Activated CD8-positive, alpha-beta memory T cell treated with anti-CD3 and anti-CD28 coated beads for 36 hours (primary cell): ENCODE measurements around the gene ZNF687. TPM values are rescaled to one million over a fixed set of nuclear protein-coding genes. Genes with fewer than 3 reads are reported as not detected.

Experiments
- CTCF ChIA-PET: fragments of 350-600 bp; sonication (Branson Sonifier 250); formaldehyde crosslinking; loops from one replicate; lab custom pipeline; 2021; ENCODE audit warnings: antibody characterized with exemption; lab: Charles Lee
- POLR2A ChIA-PET: fragments of 350-600 bp; sonication (Branson Sonifier 250); formaldehyde crosslinking; loops from one replicate; lab custom pipeline; 2021; ENCODE audit warnings: antibody characterized with exemption; lab: Charles Lee
- total RNA-seq, 2 experiments: library from RNA; stranded (reverse); gene quantifications; one replicate each; pipeline ENCODE4 v1.2.3, GENCODE V29; 2021

Gene ZNF687
- total RNA-seq, 2 experiments from 2014 or later, result 21.6 to 22.2 TPM

- CTCF ChIA-PET, result interaction anchor here (0.8 to 3.5 kb wide), 4 partner anchors 14 to 73 kb away, joined by 3 to 16 read pairs (median 4); no protein-coding TSS in a partner anchor
- POLR2A ChIA-PET, result interaction anchor here (2.0 to 2.6 kb wide), 2 partner anchors 14 to 44 kb away, joined by 4 to 23 read pairs; partner anchors contain the start of gene ZNF687
These were observed 43.7 kb downstream of the ZNF687 start for GRCh38 chr1:151325646-151326429.

GRCh38 chr1:151326619-151327222, 44.6 kb downstream of the ZNF687 start:
- ChIA-PET CTCF (interaction anchor here (0.7 to 3.5 kb wide), 5 partner anchors 14 to 45 kb away, joined by 3 to 16 read pairs (median 6); no protein-coding TSS in a partner anchor), POLR2A (interaction anchor here (1.1 to 2.6 kb wide), 4 partner anchors 13 to 43 kb away, joined by 5 to 23 read pairs (median 7); no protein-coding TSS in a partner anchor)

DNA sequence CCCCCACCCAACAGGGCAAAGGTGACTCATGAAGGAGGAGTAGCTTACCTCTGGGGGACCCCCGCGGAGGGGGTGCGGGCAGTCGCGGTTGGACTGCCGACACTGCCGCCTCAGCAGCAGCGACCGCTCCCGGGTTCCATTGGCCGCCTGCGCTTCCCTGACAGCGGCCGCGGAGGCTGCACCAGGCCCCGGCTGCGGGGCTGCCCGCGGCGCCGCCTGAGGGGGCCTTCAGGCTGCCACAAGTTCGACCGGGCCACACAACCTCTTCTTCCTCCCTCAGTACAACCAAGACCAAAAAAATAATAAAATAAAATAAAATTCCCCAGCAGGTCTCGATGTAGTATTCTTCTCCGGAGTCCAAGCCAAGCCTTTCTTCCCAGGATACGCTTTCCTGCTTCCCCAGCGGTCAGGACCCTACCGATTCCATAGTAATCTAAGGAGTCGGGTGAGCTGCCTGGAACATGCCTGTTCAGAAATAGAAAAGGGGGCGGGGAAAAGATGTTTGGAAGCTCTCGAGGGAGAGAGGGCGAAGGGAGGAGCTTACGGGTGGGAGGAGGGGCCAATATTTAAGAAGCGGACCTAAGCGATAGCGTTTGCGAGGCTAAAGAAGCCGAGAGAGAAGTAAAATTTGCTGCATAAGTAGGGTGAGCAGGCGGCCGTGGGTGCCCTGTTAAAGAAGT, 45.3 kb downstream of the ZNF687 start, which contains the start of gene PI4KB:
Gene PI4KB, minus strand, starts transcription at position 194 of the 680 bp plus-strand sequence. CDS start 10,935 bp downstream, outside the sequence.
- ChIA-PET POLR2A (interaction anchor here (0.5 to 2.6 kb wide), 5 partner anchors 13 to 149 kb away, joined by 3 to 23 read pairs (median 6); no protein-coding TSS in a partner anchor), CTCF (interaction anchor here (0.7 to 3.8 kb wide), 6 partner anchors 13 to 46 kb away, joined by 3 to 32 read pairs (median 6); no protein-coding TSS in a partner anchor)

DNA sequence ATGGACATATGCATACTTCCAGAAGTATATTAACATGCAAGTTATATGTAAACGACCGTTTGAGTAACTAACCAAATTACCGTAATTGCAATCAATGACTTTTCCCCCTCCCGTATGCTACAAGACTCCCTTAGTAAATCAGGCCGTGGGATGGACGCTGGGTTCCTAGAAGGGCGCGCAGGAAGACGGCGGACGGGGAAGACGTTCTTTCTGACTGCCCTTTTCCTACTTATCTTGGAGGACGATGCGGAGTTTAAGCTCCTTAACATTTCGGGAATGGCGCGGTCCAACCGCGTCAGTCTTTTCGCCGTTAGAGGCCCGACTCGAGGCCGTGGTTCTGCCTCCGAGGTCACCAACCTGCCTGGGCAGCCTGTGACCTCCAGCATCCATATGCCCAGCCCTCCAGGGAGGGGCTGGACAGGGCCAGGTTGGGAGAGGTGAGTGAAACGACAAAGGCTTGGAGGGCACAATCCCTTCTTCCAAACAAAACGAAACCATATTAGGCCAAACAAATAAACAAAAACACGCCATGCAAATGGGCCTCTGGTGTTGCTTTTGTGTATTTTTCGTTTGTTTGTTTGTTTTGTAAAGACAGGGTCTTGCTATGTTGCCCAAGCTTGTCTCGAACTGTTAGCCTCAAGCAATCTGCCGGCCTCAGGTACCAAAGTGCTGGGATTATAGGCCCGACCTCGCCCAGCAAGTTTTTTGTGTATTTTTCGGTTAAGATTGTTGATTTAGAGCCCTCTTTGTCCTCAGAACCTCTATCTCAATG, 46.0 kb downstream of the ZNF687 start:
- ChIA-PET POLR2A (interaction anchor here (1.4 to 2.6 kb wide), 3 partner anchors 12 to 16 kb away, joined by 6 to 23 read pairs (median 8); no protein-coding TSS in a partner anchor), CTCF (interaction anchor here (2.0 to 3.8 kb wide), 3 partner anchors 13 to 47 kb away, joined by 6 to 32 read pairs (median 16); no protein-coding TSS in a partner anchor)

GRCh38 chr1:151334822-151335221, 52.7 kb downstream of the ZNF687 start:
- ChIA-PET POLR2A (no interaction called here), CTCF (no interaction called here)

DNA sequence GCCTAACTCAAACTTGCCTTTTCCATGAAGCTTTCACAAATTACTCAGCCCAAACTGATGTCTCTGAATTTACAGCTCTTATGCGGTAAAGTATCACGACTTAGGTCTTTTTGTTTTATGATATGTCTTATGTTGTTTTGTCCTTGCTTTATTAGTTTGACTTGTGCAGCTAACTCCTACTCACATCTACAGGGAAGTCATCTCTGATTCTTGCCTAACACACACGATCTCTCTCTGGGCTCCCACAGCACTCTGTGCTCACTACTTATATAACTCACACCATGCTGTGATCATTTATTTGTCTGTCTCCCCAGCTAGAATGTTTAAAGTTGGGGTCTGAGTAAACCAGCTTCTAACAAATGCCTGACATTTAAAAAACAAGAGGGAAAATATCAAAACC, 54.5 kb downstream of the ZNF687 start:
- POLR2A ChIA-PET, result interaction anchor here (0.8 kb wide), 1 partner anchor 94 kb away, joined by 3 read pairs; no protein-coding TSS in a partner anchor

GRCh38 chr1:151340870-151341754, 59.0 kb downstream of the ZNF687 start:
- CTCF ChIA-PET, result interaction anchor here (0.5 to 5.1 kb wide), 27 partner anchors 9 to 152 kb away, joined by 3 to 64 read pairs (median 5); partner anchors contain the start of genes PI4KB, PSMD4, VPS72 and ZNF687
- POLR2A ChIA-PET, result interaction anchor here (0.8 to 1.0 kb wide), 4 partner anchors 14 to 57 kb away, joined by 3 to 8 read pairs (median 4); partner anchors contain the start of gene PI4KB

More for the DNA sequence above, 54.5 kb downstream of the ZNF687 start:
- CTCF ChIA-PET, result no interaction called here

Other genes with a start within 250 kb of the ZNF687 start
- gene BNIPL, start 245.7 kb upstream of the ZNF687 start, total RNA-seq, result 1 to 10 TPM in 1 of 2 experiments, under 1 TPM in 1; 0.90 to 1.5 TPM
- gene C1orf56, start 234.5 kb upstream of the ZNF687 start, total RNA-seq, result 1 to 10 TPM; 1.7 to 1.8 TPM
- gene CDC42SE1, start 222.7 kb upstream of the ZNF687 start, total RNA-seq, result 100 to 1,000 TPM; 177 to 178 TPM
- 1 to 10 TPM; 4.0 to 4.4 TPM for gene MLLT11, start 221.9 kb upstream of the ZNF687 start, total RNA-seq
- gene GABPB2, start 211.5 kb upstream of the ZNF687 start, total RNA-seq, result 10 to 100 TPM; 15.7 to 17.4 TPM
- 1 to 10 TPM; 1.9 to 2.5 TPM for gene SEMA6C, start 135.7 kb upstream of the ZNF687 start, total RNA-seq
- gene TNFAIP8L2, start 125.7 kb upstream of the ZNF687 start, total RNA-seq, result 10 to 100 TPM; 25.7 to 26.6 TPM
- 1 to 10 TPM; 4.3 to 4.7 TPM for gene LYSMD1, start 116.4 kb upstream of the ZNF687 start, total RNA-seq
- 10 to 100 TPM; 83.4 to 87.2 TPM for gene SCNM1, start 116.2 kb upstream of the ZNF687 start, total RNA-seq
- 1 to 10 TPM in 1 of 2 experiments, under 1 TPM in 1; 0.78 to 2.1 TPM for gene TMOD4, start 106.3 kb upstream of the ZNF687 start, total RNA-seq
- 10 to 100 TPM; 73.5 to 80.3 TPM for gene VPS72, start 92.1 kb upstream of the ZNF687 start, total RNA-seq
- gene PIP5K1A, start 83.7 kb upstream of the ZNF687 start, total RNA-seq, result 10 to 100 TPM; 74.7 to 78.6 TPM
- gene PSMD4, start 27.6 kb upstream of the ZNF687 start, total RNA-seq, result 100 to 1,000 TPM; 239 to 258 TPM
- gene PI4KB, start 45.1 kb downstream of the ZNF687 start, total RNA-seq, result 10 to 100 TPM; 51.6 to 57.4 TPM
- 10 to 100 TPM; 65.5 to 73.3 TPM for gene RFX5, start 65.0 kb downstream of the ZNF687 start, total RNA-seq
- not detected for gene SELENBP1, start 90.4 kb downstream of the ZNF687 start, total RNA-seq
- gene PSMB4, start 117.3 kb downstream of the ZNF687 start, total RNA-seq, result 100 to 1,000 TPM; 448 to 472 TPM
- gene POGZ, start 177.2 kb downstream of the ZNF687 start, total RNA-seq, result 10 to 100 TPM; 63.0 to 63.9 TPM
- gene CGN, start 229.1 kb downstream of the ZNF687 start, total RNA-seq, result 1 to 10 TPM; 1.2 to 1.8 TPM